ENCODE results near the gene RAB7B. TPM values are rescaled to one million over a fixed set of nuclear protein-coding genes. Genes with fewer than 3 reads are reported as not detected.

Gene RAB7B
- total RNA-seq, 2 experiments from 2014 or later: not detected

GRCh38 chr1:205945069-205945468 is 58.1 kb downstream of the RAB7B start:
- Mint-ChIP-seq H3K4me1 (no peaks in the 10 kb centered on the region), H3K27ac (no peak overlapping the region), H3K9me3 (no peaks in the 10 kb centered on the region), H3K27me3 (peaks cover 27% of the 10 kb centered on the region), H3K4me3 (no peak overlapping the region), H3K36me3 (ENCODE audit: low read depth) (no peaks in the 10 kb centered on the region)
- ChIA-PET CTCF (interaction anchor here (0.7 kb wide), 1 partner anchor 79 kb away, joined by 3 read pairs; no protein-coding TSS in a partner anchor), POLR2A (no interaction called here)
- DNase-seq: no peak

- Mint-ChIP-seq H3K4me1 (no peaks in the 10 kb centered on the region), H3K27ac (no peak overlapping the region), H3K9me3 (no peaks in the 10 kb centered on the region), H3K4me3 (no peak overlapping the region), H3K36me3 (ENCODE audit: low read depth) (no peaks in the 10 kb centered on the region), H3K27me3 (peaks cover 31% of the 10 kb centered on the region)
- CTCF ChIA-PET: interaction anchor here (0.7 kb wide), 1 partner anchor 79 kb away, joined by 3 read pairs; no protein-coding TSS in a partner anchor
- POLR2A ChIA-PET: no interaction called here
- no peak for DNase-seq
Measured at GRCh38 chr1:205944525-205944924, 58.7 kb downstream of the RAB7B start.

DNA sequence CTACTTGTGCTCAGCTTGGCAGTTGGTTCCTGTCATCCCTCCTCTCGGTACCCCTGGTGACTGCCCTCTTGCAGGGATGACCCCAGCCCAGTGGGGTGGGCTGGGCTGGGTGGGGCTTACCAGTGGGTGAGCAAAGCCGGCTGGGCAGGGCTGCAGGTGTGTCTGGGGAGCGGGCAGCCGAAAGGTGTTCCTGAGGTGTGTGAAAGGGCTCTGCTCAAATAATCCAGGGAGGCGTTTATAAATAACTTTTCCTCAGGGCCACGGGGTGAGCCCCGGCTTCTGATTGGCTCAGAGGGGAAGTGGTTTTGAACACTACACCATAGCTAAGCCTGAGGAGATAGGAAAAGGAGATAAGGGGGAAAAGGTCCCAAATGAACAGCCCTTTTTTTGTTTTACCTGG is 60.0 kb downstream of the RAB7B start, which contains the start of gene SLC26A9:
Gene SLC26A9, minus strand, starts transcription at position 212 of the 400 bp plus-strand sequence. CDS start 7,636 bp downstream, outside the sequence.
- Mint-ChIP-seq H3K9me3 (no peaks in the 10 kb centered on the region), H3K4me3 (no peak within 1 kb of the TSS), H3K36me3 (ENCODE audit: low read depth) (no peaks in the 10 kb centered on the region), H3K27ac (no peak within 1 kb of the TSS), H3K4me1 (no peaks in the 10 kb centered on the region), H3K27me3 (peaks cover 38% of the 10 kb centered on the region)
- ChIA-PET POLR2A (no interaction called here), CTCF (no interaction called here)
- DNase-seq: no peak

GRCh38 chr1:205942631-205943159 is 60.5 kb downstream of the RAB7B start:
- Mint-ChIP-seq H3K4me3 (no peak overlapping the region), H3K4me1 (no peaks in the 10 kb centered on the region), H3K27me3 (peaks cover 40% of the 10 kb centered on the region), H3K36me3 (ENCODE audit: low read depth) (no peaks in the 10 kb centered on the region), H3K27ac (no peak overlapping the region), H3K9me3 (no peaks in the 10 kb centered on the region)
- POLR2A ChIA-PET: no interaction called here
- no peak for DNase-seq
- CTCF ChIA-PET: interaction anchor here (0.7 to 1.5 kb wide), 3 partner anchors 11 to 45 kb away, joined by 3 read pairs; no protein-coding TSS in a partner anchor

GRCh38 chr1:205940710-205941109 is 62.5 kb downstream of the RAB7B start:
- DNase-seq: no peak
- POLR2A ChIA-PET: no interaction called here

DNA sequence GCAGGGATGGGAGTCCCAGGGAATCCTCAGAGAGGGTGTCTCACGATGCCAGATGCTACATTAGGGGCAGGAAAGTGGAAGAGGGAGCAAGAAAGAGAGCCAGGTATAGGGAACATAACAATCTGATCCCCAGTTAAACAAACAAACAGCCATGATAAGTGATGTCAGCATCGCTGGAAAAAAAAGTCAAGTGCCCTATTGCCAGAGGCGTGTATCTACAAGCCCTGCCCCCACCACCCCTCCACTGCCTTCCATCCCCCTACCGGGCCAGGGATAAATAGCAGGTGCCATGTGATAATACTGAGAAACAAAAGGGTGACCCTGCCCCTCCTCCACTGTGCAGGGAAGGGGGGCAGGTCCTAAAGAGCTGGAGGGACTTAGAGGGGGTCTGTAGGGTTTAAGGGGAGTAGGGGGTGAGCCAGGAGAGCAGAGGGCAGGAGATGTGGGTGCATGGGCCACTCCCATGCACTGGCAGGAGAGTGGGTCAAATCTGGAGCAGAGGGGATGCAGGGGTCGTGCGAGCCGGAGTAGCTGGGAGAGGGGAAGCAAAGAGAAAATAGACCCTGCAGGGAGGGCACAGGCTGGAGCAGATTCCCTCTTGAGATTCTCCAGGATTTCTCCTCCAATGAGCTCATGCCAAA is 63.4 kb downstream of the RAB7B start:
- peak; percentile 10 for DNase-seq
- H3K27ac Mint-ChIP-seq: no peak overlapping the region
- H3K4me1 Mint-ChIP-seq: no peaks in the 10 kb centered on the region
- peaks cover 37% of the 10 kb centered on the region for H3K27me3 Mint-ChIP-seq
- H3K4me3 Mint-ChIP-seq: no peak overlapping the region
- ChIA-PET CTCF (interaction anchor here (2.5 kb wide), 1 partner anchor 21 kb away, joined by 6 read pairs; no protein-coding TSS in a partner anchor), POLR2A (no interaction called here)
- no peaks in the 10 kb centered on the region for H3K36me3 Mint-ChIP-seq (ENCODE audit: low read depth)
- no peaks in the 10 kb centered on the region for H3K9me3 Mint-ChIP-seq

More at GRCh38 chr1:205940710-205941109, 62.5 kb downstream of the RAB7B start:
- H3K27ac Mint-ChIP-seq: no peak overlapping the region
- no peaks in the 10 kb centered on the region for H3K36me3 Mint-ChIP-seq (ENCODE audit: low read depth)
- H3K4me1 Mint-ChIP-seq: no peaks in the 10 kb centered on the region
- H3K9me3 Mint-ChIP-seq: no peaks in the 10 kb centered on the region
- H3K4me3 Mint-ChIP-seq: no peak overlapping the region
- CTCF ChIA-PET: interaction anchor here (2.5 kb wide), 1 partner anchor 22 kb away, joined by 6 read pairs; no protein-coding TSS in a partner anchor
- peaks cover 46% of the 10 kb centered on the region for H3K27me3 Mint-ChIP-seq

- Mint-ChIP-seq H3K27me3 (peaks cover 34% of the 10 kb centered on the region), H3K27ac (no peak overlapping the region), H3K9me3 (no peaks in the 10 kb centered on the region), H3K4me1 (no peaks in the 10 kb centered on the region), H3K36me3 (ENCODE audit: low read depth) (no peaks in the 10 kb centered on the region), H3K4me3 (no peak overlapping the region)
- POLR2A ChIA-PET: no interaction called here
- DNase-seq: no peak
- CTCF ChIA-PET: interaction anchor here (2.5 kb wide), 1 partner anchor 20 kb away, joined by 6 read pairs; no protein-coding TSS in a partner anchor
Measured at GRCh38 chr1:205938682-205939081, 64.5 kb downstream of the RAB7B start.

GRCh38 chr1:205936846-205937586 is 66.2 kb downstream of the RAB7B start:
- CTCF ChIA-PET: no interaction called here
- Mint-ChIP-seq H3K27ac (no peak overlapping the region), H3K27me3 (peaks cover 35% of the 10 kb centered on the region), H3K36me3 (ENCODE audit: low read depth) (no peaks in the 10 kb centered on the region), H3K4me3 (no peak overlapping the region), H3K4me1 (no peaks in the 10 kb centered on the region), H3K9me3 (no peaks in the 10 kb centered on the region)
- DNase-seq: no peak
- POLR2A ChIA-PET: no interaction called here

DNA sequence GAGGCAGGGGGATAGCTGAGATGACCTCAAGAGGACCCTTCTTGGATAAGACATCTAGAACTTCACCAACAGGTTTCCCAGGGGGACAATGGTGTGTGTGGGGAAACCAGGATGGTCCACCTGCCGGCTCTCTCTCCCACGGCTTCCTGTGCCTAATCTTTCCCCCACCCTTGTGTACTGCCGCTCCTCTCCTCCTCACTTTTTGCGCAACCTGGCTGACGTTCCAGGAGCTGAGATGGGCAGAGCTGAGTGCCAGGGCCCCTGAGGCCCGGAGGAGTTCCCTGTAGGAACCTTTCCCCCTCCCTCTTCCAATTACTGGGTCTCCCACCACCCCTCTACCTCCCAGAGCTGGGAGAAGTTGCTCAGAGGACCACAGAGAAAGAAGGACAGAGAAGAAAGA is 66.9 kb downstream of the RAB7B start:
- CTCF ChIA-PET: no interaction called here
- Mint-ChIP-seq H3K27ac (no peak overlapping the region), H3K4me1 (no peaks in the 10 kb centered on the region), H3K27me3 (peaks cover 35% of the 10 kb centered on the region), H3K4me3 (no peak overlapping the region), H3K9me3 (no peaks in the 10 kb centered on the region), H3K36me3 (ENCODE audit: low read depth) (no peaks in the 10 kb centered on the region)
- DNase-seq: no peak
- POLR2A ChIA-PET: no interaction called here

DNA sequence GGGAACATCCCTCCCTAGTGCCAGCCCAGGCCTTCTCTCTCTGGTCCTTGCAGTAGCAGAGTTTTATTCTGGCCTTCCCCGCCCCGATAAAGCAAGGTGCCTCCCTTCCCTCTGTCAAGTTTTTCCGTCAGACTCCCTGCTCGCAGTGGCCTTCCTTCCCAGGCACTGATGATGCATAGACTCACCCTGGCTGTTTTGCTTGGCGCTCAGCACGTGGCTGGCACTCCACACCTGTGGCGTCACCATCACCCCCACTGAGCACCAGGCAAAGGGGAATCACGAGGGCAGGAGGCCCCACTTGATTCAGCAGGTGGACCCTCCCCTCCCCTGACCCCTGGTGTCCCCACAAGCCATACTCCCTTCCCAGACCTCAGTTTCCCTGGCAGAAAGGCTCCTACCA is 67.3 kb downstream of the RAB7B start:
- peaks cover 35% of the 10 kb centered on the region for H3K27me3 Mint-ChIP-seq
- no peaks in the 10 kb centered on the region for H3K9me3 Mint-ChIP-seq
- DNase-seq: no peak
- H3K27ac Mint-ChIP-seq: no peak overlapping the region
- ChIA-PET POLR2A (no interaction called here), CTCF (no interaction called here)
- H3K4me1 Mint-ChIP-seq: no peaks in the 10 kb centered on the region
- H3K36me3 Mint-ChIP-seq (ENCODE audit: low read depth): no peaks in the 10 kb centered on the region
- H3K4me3 Mint-ChIP-seq: no peak overlapping the region

DNA sequence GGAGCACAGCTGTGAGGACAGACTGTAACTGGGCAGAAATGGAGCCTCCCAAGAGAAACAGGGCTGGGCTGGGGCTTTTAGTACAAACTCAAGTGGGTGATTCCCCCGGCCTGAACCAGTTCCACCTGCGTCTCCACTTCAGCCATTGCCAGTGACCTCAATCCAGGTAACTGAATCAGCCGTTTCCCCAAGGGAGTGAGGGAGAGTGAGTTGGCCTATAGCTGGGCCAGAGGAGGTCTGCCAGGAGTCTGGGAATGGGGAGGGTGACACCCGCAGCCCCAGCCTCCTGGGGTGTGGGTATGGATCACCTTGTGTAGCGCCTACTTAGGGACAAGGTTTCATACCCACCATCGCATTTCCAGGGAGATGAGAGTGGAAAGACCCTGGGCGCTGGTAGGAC is 68.4 kb downstream of the RAB7B start:
- CTCF ChIA-PET: no interaction called here

GRCh38 chr1:205933671-205934618 is 69.2 kb downstream of the RAB7B start:
- CTCF ChIA-PET: interaction anchor here (1.0 kb wide), 1 partner anchor 44 kb away, joined by 4 read pairs; no protein-coding TSS in a partner anchor

More for the DNA sequence above, 68.4 kb downstream of the RAB7B start:
- Mint-ChIP-seq H3K4me3 (no peak overlapping the region), H3K27me3 (peaks cover 32% of the 10 kb centered on the region), H3K4me1 (no peaks in the 10 kb centered on the region), H3K9me3 (no peaks in the 10 kb centered on the region), H3K27ac (no peak overlapping the region), H3K36me3 (ENCODE audit: low read depth) (no peaks in the 10 kb centered on the region)
- POLR2A ChIA-PET: no interaction called here
- DNase-seq: no peak

More at GRCh38 chr1:205933671-205934618, 69.2 kb downstream of the RAB7B start:
- no peak overlapping the region for H3K4me3 Mint-ChIP-seq
- POLR2A ChIA-PET: no interaction called here
- no peaks in the 10 kb centered on the region for H3K4me1 Mint-ChIP-seq
- no peaks in the 10 kb centered on the region for H3K9me3 Mint-ChIP-seq
- DNase-seq: no peak
- H3K27ac Mint-ChIP-seq: no peak overlapping the region
- H3K36me3 Mint-ChIP-seq (ENCODE audit: low read depth): no peaks in the 10 kb centered on the region
- peaks cover 30% of the 10 kb centered on the region for H3K27me3 Mint-ChIP-seq
